GM19397 (cell line): ENCODE measurements around the gene DLX1.

Source experiments
- ATAC-seq: cut with Tn5 transposase; IDR thresholded peaks from one replicate; pipeline ENCODE4 v1.9.1; 2021; ENCODE audit warnings: mild to moderate bottlenecking, moderate library complexity; ENCODE audit not compliant: unreplicated experiment

Gene DLX1

DNA sequence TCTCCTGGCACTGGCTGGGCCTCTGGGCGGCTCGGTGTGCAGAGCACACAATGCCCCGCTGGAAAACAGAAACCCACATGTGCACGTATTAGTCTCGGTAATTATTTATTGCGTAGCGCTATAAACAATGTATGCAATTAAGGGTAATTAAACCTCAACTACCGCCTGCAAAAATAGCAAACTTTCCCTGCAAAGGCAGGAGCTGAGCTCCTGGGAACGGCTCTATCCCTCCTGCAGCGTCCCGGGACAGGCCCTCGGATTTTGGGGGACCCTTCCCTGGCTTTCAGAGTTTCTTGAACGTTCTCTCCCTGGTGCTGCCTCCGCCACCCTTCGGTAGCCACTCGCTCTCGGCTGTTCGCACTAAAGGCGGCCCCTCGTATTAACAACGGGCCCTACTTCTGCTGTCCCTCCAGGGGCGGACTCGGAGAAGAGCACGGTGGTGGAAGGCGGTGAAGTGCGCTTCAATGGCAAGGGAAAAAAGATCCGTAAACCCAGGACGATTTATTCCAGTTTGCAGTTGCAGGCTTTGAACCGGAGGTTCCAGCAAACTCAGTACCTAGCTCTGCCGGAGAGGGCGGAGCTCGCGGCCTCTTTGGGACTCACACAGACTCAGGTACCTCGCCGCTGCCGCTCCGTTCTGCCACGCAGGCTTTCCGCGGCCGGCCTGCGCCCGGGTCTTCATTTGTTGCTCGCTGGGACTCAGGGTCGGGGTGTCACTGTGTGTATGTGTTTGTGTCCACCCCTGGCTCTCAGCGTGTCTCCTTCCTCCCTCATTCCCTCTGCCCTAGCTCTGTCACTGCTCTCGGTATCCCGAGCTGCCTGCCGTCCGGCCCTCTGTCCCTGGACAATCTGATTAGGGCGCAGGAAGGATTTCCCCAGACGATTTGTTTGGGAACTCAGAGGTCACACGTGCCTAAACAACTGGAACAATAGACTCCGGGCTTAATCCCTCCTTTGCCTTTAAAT, 1.2 kb downstream of the DLX1 start:
- ATAC-seq: no peak

DNA sequence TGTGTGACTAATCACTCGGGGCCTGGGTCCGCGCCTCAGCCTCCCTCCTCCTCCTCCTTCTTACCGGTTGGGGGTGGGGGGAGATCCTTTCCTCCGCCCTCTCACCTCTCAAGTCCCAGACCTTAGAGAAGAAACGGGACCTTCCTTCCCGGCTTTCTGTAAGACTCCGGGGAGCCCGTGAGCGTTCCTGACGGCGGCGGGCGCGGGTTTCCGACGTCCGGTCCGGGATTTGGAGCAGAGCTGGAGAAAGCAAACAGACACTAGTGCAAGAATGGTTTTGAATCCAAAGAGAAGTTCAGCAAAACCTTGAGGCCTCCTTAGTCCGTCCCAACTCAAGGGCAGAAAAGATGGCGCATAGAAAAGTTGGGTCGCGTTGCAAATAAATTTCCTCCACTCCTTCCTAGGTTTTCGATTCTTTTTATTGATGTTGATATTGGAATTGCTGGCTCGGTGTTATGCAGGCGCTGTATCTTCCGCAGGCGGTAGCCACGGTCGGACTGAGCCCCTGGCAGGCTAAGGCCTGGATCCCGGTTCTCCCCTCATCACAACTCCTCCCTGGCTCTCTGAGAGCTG, 2.0 kb downstream of the DLX1 start:
- no peak for ATAC-seq

DNA sequence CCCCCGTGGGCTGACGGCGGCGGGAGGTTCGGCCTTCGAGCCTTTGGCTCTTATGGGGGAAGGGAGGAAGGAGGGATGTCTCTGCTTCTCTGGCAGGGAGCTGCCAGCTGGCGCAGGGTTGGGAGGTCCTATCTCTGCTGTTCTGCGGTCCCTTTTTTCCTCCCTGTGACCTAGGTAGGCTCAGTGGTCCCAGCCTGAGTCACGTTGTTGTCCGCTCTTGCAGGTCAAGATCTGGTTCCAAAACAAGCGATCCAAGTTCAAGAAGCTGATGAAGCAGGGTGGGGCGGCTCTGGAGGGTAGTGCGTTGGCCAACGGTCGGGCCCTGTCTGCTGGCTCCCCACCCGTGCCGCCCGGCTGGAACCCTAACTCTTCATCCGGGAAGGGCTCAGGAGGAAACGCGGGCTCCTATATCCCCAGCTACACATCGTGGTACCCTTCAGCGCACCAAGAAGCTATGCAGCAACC, 2.5 kb downstream of the DLX1 start:
- no peak for ATAC-seq

DNA sequence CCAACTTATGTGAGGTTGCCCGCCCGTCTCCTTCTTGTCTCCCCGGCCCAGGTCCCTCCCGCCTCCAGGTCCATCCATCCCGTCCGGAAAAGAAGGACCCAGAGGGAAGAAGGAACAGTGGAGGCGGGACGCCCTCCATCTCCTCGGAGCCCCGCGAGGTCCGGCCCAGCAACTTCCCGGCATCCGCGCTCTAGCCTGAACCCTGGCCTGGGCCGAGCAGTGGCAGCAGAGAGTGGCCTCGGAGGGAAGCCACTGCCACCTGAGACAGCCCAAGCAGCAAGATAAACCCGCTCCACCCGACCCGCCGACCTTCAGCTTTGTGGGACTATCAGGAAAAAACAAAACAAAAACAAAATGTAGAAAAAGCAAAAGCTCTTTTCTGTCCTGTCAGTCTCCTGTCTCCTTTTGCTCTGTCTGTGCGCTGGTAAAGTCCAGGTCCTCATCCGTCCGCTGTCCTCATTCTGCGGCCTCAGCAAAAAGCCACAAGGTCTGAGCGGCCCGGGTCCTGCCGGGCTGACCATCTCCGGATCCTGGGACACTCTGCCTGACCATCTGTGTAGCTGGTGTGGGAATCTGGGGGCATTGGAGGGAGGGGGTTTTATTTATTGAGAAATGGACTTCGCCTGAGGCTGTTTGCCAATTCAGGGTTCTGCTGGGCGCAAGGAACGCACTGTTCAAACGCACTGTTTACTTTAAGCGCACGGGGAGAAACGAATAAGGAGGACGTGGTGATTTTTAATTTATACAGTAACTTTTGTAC, 3.1 kb downstream of the DLX1 start:
- no peak for ATAC-seq

DNA sequence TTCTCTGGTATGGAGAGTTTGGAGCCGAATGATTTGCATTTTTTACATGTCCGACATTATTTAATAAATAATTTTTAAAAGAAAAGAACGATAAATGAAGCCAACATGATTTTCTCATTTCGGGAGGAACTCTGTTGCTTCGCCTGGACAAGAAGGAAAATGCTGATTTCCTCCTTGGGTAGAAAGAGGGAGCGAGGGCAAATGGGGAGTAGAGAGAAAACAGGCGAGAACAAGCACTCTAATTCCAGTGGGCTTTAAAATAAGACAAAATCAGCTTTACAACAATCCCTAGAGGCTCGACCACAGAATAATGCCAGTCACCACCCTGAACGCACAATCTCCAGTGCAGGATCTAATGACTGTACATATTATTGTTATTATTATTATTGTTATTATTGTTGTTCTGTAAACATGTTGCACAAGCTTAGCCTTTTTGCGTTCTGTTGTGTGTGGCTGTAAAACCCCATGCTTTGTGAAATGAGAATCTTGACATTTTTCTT, 3.7 kb downstream of the DLX1 start:
- no peak for ATAC-seq

DNA sequence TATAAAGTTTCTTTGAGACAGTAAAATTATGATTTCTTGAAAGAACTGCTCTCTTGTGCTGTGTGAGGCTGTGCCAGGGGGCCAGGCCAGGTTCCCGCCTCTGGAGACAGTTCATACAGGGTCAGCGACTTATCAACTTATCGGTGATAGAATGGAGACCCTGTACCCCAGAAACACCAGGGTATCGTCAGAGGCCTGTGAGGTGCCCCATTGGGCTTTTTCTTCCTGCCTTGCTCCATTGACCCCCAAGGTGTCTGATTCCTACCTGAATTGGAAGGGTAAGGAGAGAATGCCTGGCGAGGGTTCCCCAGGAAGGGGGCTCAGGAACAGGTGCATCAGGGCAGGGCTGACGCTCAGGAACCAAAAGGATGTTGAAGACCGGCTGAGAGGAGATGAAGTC, 4.3 kb downstream of the DLX1 start:
- ATAC-seq: no peak

DNA sequence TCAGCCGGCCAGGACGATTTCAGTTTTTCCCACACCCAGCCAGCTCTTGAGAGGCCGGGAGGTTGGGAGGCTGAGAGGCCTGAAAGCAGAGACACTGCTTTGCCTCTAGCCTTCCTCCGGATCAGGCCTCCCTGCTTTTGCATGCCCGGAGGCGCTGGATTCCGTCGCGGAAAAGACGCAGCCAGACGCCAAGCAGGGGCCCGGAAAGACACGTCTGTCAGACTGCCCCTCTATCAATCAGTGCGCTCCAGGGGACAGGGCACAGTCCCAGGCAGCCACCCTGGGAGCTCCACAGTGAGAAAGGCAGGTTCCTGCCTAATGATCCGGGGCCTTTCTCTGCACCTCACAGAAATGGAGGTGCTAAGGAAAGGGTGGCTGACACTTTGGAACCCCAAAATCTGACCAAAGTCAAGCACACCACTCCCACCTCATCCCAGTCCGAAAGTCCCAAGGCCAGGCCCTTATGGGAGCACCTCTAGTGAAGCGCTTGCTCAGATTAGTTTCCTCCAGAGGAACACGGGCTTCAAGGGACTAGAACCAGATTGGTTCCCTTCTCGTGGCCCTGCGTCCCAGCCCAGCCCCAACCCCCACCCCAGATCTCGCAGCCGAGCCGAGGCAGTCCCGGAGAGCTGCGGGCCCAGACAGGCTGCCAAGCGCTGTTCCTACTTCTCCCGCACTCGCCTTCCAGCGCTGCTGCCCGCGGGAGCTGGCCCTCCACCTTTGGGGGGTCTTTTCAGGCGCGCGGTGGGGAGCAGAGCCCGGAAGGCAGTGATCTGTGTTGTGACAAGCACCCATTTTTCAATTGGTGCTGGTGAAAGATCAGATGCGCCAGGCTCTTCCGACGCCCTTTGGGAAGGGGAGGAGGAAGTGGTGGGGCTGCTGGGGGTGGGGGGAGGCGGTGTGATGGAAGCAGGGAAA, 5.0 kb downstream of the DLX1 start:
- ATAC-seq: no peak

DNA sequence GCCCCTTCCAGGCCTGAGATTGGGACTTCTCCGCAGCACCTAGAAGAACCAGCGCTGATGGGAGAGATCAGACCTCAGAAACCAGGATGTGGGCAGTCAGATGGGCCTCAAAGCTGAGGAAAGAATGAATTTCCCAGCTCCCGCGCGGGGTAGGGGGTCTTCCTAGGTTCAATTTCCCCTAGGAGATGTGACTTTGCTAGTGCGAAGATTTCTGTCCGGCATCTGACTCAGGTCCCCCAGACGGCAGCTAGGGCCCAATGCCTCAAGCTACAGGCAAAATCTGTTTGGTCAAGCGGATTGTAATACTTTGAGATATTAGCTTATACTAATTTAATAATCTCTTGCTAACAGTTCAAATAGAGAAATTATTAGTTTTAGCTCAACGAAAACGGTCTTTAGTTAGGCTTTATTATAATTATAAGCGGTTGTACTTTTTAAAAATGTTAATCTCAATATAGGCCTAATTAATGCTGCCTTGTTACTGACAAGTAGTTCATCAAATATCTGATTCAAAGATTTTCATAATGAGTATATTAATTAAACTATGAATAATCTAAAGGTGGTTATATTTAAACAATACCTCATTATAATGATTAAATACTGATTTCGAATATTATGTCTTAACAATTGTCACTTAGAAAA, 5.8 kb downstream of the DLX1 start:
- ATAC-seq: no peak

DNA sequence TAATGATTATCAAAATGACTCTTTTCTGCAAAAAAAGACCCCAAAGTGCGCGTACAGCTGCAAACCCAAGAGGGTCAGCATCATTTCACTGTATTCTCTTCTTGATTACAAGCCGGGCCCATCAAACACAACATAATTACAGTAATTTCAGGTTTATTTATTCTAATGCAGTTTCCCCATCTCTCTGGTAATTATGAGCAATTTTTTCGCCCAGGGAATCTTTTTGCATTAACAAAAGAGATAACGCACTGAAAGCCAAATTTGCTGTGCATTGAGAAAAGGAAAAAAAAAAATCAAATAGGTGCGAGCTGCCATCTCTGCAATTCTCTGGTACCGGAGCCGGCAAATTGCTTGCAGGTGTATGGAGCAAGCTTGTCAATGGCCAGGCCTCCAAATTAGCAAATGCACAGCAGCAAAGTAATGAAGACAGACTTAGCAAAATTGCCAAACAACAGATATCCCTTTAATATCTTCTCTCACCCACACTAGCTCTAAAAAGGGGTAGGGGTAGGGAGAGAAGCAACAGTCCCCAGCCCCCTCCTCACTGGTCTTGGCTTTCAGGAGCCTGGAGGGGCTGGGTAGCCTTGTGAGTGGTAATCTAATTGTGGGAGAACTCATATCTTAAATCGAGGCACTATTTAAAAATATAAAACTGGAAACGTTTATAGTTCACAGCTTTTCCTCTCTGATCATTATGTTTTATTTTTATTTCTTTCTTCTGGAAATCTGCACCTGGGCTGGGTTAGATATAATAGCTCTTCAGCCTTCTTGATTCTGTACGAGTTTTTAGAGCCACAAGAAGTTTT, 6.7 kb downstream of the DLX1 start:
- no peak for ATAC-seq

DNA sequence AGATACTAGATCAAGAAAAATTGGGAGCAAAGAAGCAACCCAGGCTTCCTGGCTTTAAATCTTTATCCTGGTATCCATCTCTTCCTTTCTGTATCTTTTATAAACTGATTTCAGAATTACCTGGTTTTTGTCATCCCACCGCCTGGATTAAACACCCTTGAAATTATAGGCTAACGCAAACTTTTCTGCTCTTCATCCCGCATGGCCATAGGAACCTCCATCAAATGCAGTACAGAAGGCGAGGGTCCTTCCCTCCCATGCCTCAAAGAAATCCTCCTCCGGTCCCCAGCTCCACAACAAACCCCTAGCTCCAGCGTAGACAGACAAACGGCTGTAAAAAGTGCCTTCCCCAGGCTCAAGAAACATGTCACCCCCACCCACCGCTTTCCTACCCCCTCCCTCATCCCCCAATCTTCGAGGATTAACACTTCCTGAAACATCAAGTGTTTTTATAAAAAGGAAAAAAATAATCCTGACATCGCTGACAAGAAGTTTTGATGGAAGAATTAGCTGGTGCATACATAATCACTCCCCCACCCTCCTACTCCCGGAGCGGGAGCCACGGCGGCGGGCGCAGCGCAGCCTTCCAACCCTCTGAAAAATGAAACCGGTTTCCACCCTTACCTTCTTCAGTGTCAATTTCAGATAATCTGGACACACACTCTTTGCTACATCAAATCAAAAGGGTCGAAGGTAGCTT, 7.6 kb downstream of the DLX1 start:
- ATAC-seq: no peak

DNA sequence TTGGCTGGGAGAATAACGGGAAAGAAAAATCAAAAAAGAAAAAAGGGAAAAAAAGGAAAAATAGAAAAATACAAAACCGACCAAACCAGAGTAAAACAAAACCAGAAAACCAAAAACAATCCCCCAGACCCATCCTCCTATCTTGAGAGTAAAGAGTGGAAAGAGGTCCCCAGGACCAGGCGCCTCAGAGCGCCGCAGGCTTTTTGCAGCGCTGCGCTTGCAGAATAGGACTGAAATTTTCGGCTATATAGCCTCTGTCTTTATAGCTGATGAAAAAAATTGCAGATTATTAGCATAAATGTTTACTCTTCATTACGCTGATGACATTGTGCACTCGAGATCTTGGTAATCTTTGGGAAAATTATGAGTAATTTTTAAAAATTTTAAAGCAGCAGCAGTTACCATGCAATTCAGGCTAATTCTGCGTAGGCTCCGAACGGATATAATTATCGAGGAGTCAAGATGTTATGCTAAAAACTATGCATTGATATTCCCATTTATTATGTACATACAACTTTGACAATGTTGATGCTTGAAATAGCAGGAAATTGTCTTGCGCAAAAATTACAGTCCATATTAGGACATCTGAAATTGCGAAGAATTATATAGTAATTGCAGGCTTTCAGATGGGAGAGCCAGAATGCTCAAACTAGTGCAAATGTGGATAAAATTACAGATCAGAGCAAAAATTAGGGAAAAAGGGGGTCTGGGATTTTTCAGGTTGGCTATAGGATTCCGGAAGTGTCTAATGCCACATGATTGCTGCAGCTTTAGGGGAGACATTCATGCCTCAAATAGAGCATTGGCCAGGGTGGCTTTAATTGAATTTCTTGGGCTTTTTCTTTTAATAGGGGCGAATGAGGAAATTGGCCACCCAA, 8.3 kb downstream of the DLX1 start:
- ATAC-seq: no peak

DNA sequence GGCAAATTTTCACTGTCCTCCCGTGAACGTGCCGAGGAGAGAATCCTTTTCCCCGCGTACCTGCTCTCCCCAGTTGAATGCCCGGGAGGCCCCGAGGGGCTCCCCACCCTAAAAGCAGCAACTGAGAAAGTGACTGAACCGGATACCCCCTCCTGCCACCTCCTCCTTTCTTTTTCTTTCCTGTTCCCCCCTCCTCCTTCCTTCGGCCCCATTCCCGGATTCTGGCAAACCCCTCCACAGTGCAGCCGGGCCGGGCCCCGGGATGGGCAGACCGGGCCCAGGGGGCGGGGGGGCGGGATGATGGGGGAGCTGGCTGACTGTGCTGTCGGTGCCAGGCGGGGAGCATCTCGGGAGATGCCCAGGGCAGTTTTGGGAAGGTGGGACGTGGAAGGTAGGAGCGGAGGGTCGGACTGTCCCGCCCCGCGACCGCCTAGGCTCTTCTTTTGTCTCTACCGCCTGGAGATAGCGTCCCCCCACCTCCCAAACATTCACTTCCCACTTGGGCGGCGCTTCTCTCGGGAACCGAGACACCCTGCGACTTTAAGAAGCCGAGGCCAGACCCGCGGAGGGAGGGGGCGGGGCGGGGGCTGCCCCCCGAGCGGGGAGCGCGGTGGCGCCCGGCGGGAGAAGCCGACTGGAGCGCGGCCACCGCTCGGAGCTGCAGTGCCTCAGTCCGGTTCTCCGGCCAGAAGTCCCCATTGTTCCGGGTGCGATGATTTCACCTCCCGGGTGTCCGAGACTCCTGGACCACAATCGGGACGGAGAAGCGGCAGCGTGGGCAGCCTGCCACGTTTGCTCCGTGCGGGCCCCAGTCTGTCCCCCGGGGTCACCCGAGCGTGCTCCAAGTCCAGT, 9.2 kb downstream of the DLX1 start:
- ATAC-seq: no peak

DNA sequence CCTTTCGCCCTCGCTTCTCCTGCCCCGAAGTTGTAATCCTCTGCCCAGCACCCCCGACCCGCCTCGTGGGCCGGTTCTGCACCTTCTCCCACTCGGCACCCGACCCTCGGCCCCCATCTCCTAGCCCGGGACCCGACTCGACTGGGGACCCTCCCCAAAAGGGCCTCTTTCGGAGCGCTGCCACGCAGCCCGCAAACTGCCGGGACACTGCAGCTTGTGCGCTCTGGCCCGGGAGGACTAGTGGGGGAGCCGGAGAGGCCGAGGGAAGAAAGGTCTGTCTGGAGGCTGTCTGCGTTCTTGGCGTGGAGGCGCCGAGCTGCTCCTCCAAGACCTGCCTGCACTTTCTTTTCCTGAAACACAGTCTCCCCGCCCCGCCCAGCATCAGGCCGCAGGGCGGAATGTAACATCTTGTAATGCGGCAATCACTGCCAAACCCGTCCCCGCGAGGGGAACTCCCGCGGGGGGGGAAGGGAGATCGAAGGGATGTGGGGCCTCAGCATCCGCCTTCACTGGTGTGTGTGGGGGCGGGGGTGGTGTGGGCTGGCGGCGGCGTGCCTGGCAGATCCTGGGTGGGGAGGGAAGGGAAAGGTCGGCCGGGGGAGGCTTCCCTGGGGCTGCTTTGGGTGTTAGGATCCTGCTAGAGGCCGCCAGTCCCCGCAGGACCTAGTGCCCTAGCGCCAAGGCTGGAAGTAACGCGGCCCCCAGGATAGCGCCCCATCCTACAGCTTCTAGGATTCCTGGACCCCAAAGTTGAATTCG, 10.0 kb downstream of the DLX1 start:
- no peak for ATAC-seq

DNA sequence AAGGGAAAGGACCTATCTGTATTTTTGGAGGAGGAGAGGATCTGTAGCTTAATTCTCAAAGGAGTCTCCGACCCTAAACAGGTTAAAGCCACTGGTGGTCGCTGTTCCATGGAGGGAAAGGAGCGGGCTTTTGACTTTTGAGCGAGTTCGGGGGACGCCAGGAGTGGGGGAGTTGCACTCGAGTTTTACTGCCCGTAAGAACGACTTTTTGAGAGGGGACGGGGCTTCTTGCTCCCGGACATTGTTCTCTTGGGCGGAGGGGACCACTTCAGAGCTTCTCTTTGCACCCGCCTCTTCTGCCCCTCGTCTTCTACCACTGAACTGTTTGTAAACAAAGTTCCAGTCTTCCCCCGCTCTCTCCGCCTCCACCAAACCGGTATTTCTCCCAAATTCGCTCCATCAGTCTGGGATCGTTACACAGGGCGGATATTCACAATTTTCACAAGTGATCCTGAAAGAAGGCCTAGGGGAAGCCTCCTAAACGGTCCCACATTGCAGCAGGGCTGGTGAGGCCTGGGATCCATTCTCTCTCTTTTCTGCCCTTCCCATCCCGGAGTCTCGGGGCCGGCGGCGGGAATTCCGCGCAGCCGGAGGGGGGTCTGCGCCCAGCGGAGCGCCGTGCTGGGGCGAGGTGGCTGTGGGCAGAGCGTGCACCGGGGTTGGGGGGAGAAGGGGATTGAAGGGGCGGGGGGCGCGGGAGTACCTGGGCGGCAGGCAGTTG, 10.8 kb downstream of the DLX1 start:
- no peak for ATAC-seq
